ENCODE measurements around the gene ALDOB. TPM values are rescaled to one million over a fixed set of nuclear protein-coding genes. Genes with fewer than 3 reads are reported as not detected.
"Not testable (repeated sequence)": the region's sequence is repeated elsewhere in the genome, so short reads cannot be mapped to it uniquely, and the experiment has no call there.

ALDOB gene
- total RNA-seq, 4 donors from 2014 or later: 0.52 TPM; not detected in 3

- H3K4me3 ChIP-seq (ENCODE audit: low read depth, poor library complexity, severe bottlenecking): no peak overlapping the region
- no peak for DNase-seq (ENCODE audit: low spot score in 2 of 2)
- 80 to 87% methylated on average over 2 of the region's 2 CpGs for WGBS, 2 donors
- TF ChIP-seq, protein P1, sequence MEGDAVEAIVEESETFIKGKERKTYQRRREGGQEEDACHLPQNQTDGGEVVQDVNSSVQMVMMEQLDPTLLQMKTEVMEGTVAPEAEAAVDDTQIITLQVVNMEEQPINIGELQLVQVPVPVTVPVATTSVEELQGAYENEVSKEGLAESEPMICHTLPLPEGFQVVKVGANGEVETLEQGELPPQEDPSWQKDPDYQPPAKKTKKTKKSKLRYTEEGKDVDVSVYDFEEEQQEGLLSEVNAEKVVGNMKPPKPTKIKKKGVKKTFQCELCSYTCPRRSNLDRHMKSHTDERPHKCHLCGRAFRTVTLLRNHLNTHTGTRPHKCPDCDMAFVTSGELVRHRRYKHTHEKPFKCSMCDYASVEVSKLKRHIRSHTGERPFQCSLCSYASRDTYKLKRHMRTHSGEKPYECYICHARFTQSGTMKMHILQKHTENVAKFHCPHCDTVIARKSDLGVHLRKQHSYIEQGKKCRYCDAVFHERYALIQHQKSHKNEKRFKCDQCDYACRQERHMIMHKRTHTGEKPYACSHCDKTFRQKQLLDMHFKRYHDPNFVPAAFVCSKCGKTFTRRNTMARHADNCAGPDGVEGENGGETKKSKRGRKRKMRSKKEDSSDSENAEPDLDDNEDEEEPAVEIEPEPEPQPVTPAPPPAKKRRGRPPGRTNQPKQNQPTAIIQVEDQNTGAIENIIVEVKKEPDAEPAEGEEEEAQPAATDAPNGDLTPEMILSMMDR (IDR thresholded peaks at IDR 0.05): no peak
- no peak for TF ChIP-seq POLR2A (IDR thresholded peaks at IDR 0.05)
- intact Hi-C loops (cut with DNase I; ENCODE audit: low total_unique reads): no loop called here
Observed at GRCh38 chr9:101388507-101388993, 47.0 kb downstream of the ALDOB start.

DNA sequence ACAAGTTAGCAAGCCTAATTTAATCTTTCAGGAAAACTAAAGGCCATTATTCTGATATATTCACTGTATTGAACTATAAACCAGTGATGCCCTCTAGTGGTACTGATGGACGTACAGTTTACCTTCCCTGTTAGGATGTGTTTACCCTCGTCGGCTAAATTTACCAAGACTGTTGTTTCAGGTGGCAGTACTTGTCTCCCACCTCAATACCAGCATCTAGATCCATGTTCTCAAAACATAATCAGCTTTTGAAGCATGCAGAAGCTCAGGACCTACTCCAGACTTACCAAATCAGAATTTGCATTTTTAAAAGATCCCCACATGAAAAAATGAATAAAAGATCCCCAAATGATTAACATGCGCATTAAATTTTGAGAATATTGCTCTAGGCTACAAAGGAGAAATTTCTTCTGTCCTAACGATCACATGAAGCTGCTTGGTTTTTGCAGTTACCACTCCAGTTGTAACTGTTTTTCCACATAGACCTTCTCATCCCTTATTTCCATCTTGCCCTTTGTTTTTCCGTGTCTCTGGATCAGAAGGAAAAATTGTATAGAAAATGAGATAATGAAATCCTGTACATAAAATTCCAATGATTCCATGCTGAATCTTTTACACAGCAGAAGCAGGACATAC, 47.6 kb downstream of the ALDOB start:
- WGBS, 2 donors: 53 to 56% methylated on average over 6 of the region's 6 CpGs
- TF ChIP-seq, protein P1 (IDR thresholded peaks at IDR 0.05): no peak
- no peak for TF ChIP-seq POLR2A (IDR thresholded peaks at IDR 0.05)
- intact Hi-C loops (cut with DNase I; ENCODE audit: low total_unique reads): no loop called here
- DNase-seq (ENCODE audit: low spot score in 2 of 2): no peak
- H3K4me3 ChIP-seq (ENCODE audit: low read depth, poor library complexity, severe bottlenecking): no peak overlapping the region

GRCh38 chr9:101384873-101385536, 50.6 kb downstream of the ALDOB start, which contains the start of gene BAAT:
BAAT (minus strand) TSS chr9:101385006; CDS start chr9:101371404, 13,602 bp downstream.
- DNase-seq (ENCODE audit: low spot score in 2 of 2); intact Hi-C loops (cut with DNase I; ENCODE audit: low total_unique reads); H3K4me3 ChIP-seq (ENCODE audit: low read depth, poor library complexity, severe bottlenecking): not testable (repeated sequence)
- WGBS, 2 donors: 85 to 90% methylated on average over 11 of the region's 11 CpGs

GRCh38 chr9:101383361-101383760, 52.2 kb downstream of the ALDOB start:
- TF ChIP-seq POLR2A (IDR thresholded peaks at IDR 0.05): no peak
- TF ChIP-seq, protein P1 (IDR thresholded peaks at IDR 0.05): no peak
- DNase-seq (ENCODE audit: low spot score in 2 of 2): no peak
- no peak overlapping the region for H3K4me3 ChIP-seq (ENCODE audit: low read depth, poor library complexity, severe bottlenecking)
- 89 to 90% methylated on average over 2 of the region's 2 CpGs for WGBS, 2 donors
- intact Hi-C loops (cut with DNase I; ENCODE audit: low total_unique reads): no loop called here

DNA sequence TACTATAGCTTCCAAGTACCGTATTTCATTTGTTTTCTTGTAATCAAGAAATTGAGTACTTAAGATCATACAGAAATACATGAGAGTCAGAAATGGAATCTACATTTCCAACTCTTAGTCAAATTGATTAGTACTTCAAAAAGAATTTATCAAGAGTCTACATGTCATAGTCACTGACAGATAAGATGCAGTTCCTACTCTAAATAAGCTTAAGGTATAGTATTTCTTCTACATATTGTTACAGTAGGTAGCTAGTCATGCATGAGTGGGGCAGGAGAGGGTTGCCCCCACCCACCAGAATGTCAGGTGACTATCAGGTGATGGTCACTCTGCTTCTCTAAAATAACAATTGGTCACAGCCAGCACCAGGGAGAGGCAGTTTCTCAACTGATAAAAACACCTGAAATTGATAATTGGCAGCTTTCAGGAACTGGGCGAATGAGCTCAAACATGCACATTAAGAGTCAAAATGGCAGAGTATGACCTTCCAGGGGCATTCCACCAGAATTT, 53.7 kb downstream of the ALDOB start:
- WGBS, 2 donors: 87 to 88% methylated on average over 2 of the region's 2 CpGs
- intact Hi-C loops (cut with DNase I; ENCODE audit: low total_unique reads): no loop called here

DNA sequence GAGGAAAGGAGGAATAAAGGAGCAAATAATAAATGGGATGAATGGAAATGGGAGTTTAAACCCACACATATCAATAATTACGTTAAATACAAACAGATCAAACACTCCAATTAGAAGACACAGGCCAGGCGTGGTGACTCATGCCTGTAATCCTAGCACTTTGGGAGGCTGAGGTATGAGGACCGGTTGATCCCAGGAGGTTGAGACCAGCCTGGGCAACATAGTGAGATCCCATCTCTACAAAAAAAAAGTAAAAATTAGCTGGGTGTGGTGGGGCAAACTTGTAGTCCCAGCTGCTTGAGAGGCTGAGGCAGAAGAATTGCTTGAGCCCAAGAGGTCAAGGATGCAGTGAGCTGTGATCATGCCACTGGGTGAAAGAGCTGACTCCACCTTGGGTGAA, 54.5 kb downstream of the ALDOB start:
- DNase-seq (ENCODE audit: low spot score in 2 of 2): no peak
- no peak for TF ChIP-seq POLR2A (IDR thresholded peaks at IDR 0.05)
- TF ChIP-seq, protein P1 (IDR thresholded peaks at IDR 0.05): no peak
- intact Hi-C loops (cut with DNase I; ENCODE audit: low total_unique reads): no loop called here
- no peak overlapping the region for H3K4me3 ChIP-seq (ENCODE audit: low read depth, poor library complexity, severe bottlenecking)
- WGBS, 2 donors: 89% methylated on average over 3 of the region's 3 CpGs

More for the DNA sequence above, 53.7 kb downstream of the ALDOB start:
- no peak overlapping the region for H3K4me3 ChIP-seq (ENCODE audit: low read depth, poor library complexity, severe bottlenecking)
- DNase-seq (ENCODE audit: low spot score in 2 of 2): no peak
- TF ChIP-seq, protein P1 (IDR thresholded peaks at IDR 0.05): no peak
- no peak for TF ChIP-seq POLR2A (IDR thresholded peaks at IDR 0.05)
